ENCODE data around the gene ZGLP1.

The ZGLP1 gene

DNA sequence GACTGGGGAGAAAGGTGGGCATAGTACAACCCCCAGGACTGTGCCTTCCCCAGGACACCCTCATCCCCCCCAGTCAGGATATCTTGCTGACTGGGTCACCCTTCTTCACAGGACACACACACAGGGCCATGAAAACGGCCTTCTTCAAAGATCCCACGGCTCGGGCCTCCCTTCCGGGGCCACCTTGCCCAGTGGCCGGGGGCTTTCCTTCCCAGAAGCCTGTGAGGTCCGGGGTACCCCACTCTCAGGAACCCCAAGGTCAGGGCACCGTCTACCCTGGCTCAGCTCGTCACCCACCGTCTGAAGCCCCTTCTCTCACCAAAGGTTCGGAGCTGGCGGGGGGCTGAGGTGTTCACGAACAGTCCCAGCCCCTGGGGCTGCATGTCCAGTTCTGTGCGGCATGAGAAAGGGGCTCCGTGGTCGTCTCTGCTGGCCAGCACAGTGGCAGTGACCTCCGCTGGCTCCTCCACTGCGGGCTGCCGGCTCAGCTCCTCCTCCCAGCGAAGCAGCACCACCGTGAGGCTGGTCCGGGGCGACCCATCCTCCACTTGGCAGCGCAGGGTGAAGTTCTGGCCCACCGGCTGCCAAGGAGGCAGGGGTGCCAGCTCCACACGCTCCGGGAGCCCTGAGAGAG is 25.9 kb upstream of the ZGLP1 start:
- H3K9me3 ChIP-seq, result peaks cover 3% of the 10 kb centered on the region
- TF ChIP-seq, protein P1, sequence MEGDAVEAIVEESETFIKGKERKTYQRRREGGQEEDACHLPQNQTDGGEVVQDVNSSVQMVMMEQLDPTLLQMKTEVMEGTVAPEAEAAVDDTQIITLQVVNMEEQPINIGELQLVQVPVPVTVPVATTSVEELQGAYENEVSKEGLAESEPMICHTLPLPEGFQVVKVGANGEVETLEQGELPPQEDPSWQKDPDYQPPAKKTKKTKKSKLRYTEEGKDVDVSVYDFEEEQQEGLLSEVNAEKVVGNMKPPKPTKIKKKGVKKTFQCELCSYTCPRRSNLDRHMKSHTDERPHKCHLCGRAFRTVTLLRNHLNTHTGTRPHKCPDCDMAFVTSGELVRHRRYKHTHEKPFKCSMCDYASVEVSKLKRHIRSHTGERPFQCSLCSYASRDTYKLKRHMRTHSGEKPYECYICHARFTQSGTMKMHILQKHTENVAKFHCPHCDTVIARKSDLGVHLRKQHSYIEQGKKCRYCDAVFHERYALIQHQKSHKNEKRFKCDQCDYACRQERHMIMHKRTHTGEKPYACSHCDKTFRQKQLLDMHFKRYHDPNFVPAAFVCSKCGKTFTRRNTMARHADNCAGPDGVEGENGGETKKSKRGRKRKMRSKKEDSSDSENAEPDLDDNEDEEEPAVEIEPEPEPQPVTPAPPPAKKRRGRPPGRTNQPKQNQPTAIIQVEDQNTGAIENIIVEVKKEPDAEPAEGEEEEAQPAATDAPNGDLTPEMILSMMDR (IDR thresholded peaks at IDR 0.05), result no peak
- H3K4me3 ChIP-seq (ENCODE audit: low read depth in 1 of 2, low read length in 1 of 2), result peak overlapping the region in 1 of 2 experiments; percentile 81
- peaks cover 67 to 83% of the 10 kb centered on the region in 2 experiments for H3K4me1 ChIP-seq (ENCODE audit: control insufficient read depth in 1 of 2, insufficient read depth in 1 of 2, low read depth in 1 of 2, low read length in 1 of 2)
- peaks cover 62% of the 10 kb centered on the region for H3K36me3 ChIP-seq
- peak overlapping the region; percentile 87 for H3K27ac ChIP-seq
- H3K27me3 ChIP-seq, result no peaks in the 10 kb centered on the region

- H3K27me3 ChIP-seq, result no peaks in the 10 kb centered on the region
- TF ChIP-seq, protein P1 (IDR thresholded peaks at IDR 0.05), result no peak
- peaks cover 3% of the 10 kb centered on the region for H3K9me3 ChIP-seq
- peak overlapping the region; percentile 87 for H3K27ac ChIP-seq
- peaks cover 60 to 76% of the 10 kb centered on the region in 2 experiments for H3K4me1 ChIP-seq (ENCODE audit: control insufficient read depth in 1 of 2, insufficient read depth in 1 of 2, low read depth in 1 of 2, low read length in 1 of 2)
- H3K4me3 ChIP-seq (ENCODE audit: low read depth in 1 of 2, low read length in 1 of 2), result peak overlapping the region in 1 of 2 experiments; percentile 81
- H3K36me3 ChIP-seq, result peaks cover 69% of the 10 kb centered on the region
These were observed 25.2 kb upstream of the ZGLP1 start for GRCh38 chr19:10334588-10335351.

DNA sequence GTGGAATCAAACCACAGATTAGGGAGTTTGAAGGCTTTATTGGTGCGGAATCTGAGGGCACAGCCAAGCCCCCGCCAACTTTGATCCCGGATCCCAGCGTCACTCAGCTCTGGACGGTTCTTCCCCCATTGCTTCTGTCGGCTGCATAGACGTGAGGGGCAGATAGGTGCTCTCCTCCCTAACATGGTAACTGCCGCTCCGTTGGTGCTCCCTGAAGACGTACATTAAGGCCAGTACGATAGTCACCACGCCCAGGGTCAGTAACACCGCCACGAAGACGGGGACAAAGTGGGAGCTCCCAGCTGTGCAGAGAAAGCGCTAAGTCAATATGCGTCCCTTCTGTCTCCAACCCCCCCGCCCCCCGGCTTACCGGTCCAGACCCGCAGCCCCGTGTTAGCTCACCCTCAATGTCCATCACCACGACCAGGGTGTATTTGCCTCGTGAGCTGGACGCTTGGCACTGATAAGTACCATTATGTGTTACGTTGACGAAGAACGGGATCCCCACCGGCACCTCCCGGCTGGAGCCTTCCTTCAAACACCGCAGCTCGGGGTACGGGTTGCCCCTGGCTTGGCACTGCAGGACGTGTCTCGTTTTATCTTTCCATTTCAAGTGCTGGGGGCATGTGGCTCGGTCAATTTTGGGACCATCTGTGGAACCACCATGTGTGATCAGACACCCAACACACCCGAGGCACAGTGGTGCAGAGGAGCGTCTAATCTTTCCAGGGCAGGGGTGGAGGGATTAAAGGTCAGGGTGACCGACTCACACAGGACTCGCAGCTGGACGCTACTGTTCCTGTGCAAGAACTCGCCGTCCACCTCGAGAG is 24.4 kb upstream of the ZGLP1 start:
- Histone ChIP-seq H3K4me1 (ENCODE audit: control insufficient read depth in 1 of 2, insufficient read depth in 1 of 2, low read depth in 1 of 2, low read length in 1 of 2) (peaks cover 56 to 68% of the 10 kb centered on the region in 2 experiments), H3K4me3 (ENCODE audit: low read depth in 1 of 2, low read length in 1 of 2) (peak overlapping the region; percentile 87 to 95), H3K36me3 (peaks cover 77% of the 10 kb centered on the region), H3K27me3 (no peaks in the 10 kb centered on the region), H3K9me3 (peaks cover 3% of the 10 kb centered on the region), H3K27ac (peak overlapping the region; percentile 87)
- TF ChIP-seq, protein P1 (IDR thresholded peaks at IDR 0.05), result no peak

DNA sequence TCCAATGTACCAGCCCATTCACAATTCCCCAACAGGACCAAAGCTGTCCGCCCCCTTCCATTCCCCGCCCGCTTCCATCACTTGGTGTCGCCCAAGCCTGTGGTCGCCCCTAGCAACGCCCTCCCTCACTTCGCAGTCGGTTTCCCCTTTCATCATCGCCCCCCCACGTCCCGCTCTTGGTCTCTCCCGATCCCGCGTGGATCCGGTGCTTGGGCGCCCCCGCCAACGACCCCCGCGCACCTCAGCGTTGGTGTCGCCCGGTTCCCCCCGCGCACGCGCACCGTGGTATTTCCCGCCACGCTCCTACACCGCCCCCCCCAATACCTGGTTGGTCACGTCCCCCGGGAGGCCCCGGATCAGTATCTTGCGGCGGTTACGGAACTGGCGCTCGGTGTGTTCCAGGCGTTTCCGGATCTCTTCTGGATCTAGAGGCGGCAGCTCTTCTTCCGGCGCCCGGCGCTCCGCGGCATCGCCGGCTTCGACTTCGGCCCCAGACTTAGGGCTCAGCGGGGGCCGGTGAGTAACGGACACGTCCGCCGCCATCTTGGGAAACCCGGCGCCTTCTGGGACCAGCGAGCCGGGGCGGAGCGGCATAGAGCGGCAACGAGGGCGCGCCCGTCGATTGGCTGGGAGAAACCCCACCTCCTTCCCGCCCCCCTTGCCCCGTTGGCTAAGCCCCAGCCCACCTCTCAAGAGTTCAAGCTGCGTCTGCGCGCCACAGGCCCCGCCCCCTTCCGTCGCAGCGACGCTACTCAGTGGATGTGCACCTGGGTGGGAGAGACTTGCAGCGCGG is 23.5 kb upstream of the ZGLP1 start, which contains the start of gene RAVER1:
Gene RAVER1 (minus strand): TSS at position 565 of the 793 bp plus-strand sequence. CDS start 22 bp downstream, at position 543.
- peak within 1 kb of the TSS; percentile 87 for H3K27ac ChIP-seq
- TF ChIP-seq, protein P1 (IDR thresholded peaks at IDR 0.05), result peak; percentile 20
- peaks cover 85% of the 10 kb centered on the region for H3K36me3 ChIP-seq
- peaks cover 3% of the 10 kb centered on the region for H3K9me3 ChIP-seq
- peaks cover 56 to 60% of the 10 kb centered on the region in 2 experiments for H3K4me1 ChIP-seq (ENCODE audit: control insufficient read depth in 1 of 2, insufficient read depth in 1 of 2, low read depth in 1 of 2, low read length in 1 of 2)
- H3K27me3 ChIP-seq, result no peaks in the 10 kb centered on the region
- peak within 1 kb of the TSS; percentile 87 to 95 for H3K4me3 ChIP-seq (ENCODE audit: low read depth in 1 of 2, low read length in 1 of 2)

All from neutrophil (primary cell).